GM18502 (cell line): ENCODE measurements around the gene KCNMB1.

Experiments used
- ATAC-seq: cut with Tn5 transposase; IDR thresholded peaks from one replicate; pipeline ENCODE4 v1.9.1; 2021; ENCODE audit warnings: mild to moderate bottlenecking; ENCODE audit not compliant: unreplicated experiment, poor library complexity

The KCNMB1 gene

GRCh38 chr5:170347022-170347567, 42.1 kb downstream of the KCNMB1 start:
- no peak for ATAC-seq

DNA sequence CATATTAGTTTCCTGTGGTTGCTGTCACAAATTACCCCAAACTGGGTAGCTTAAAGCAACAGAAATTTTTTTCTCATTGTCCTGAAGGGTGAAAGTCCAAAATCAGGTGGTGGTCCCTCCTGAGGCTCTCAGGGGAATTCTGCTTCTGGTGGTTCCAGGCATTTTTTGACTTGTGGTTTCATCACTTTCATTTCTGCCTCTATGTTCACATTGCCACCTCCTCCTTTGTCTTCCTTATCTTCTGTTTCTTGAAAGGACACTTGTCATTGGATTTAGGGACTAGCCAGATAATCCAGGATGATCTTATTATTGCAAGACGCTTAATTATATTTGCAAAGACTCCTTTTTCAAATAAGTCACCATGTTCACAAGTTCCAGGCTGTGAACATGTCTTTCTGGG, 43.2 kb downstream of the KCNMB1 start:
- no peak for ATAC-seq

GRCh38 chr5:170343177-170343576, 46.0 kb downstream of the KCNMB1 start:
- no peak for ATAC-seq

DNA sequence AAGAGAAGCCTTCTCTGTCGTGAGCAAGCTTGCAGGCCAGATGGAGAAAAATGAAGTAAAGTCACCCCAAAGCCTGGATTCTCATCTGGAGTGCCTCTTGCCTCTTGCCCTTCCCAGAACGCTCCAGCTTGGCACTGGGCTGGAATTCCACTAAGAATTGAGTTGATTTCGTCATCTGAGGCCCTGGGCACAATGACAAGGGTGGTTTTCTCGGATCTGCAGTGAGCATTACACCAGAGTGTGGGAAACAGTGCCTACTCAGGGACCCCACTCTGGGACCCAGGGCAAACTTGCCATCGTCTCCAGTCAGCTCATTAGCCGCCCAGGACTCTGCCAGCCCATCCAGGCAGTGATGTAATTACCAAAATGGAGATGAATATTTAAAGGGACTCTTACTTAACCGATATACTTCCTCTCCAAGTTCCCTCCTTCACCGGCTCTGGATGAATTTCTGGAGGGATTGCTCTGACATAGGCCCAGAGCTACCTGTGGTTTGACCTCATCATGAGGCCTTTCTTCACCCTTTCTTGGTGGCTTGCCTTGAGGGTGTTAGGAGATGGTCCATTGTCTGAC, 46.9 kb downstream of the KCNMB1 start:
- ATAC-seq, result no peak

DNA sequence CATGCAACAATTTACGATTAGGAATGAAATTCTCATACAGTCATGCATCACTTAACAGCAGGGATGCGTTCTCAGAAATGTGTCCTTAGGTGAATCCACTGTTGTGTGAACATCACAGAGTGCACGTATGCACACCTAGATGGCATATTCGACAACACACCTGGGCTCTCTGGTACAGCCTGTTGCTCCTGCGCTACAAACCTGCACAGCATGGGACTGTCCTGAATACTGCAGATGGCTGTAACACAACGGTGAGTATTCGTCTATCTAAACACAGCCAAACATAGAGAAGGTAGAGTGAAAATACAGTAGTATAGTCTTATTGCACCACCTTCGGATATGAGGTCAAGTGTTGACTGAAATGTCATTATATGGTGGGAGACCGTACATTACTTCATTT, 47.6 kb downstream of the KCNMB1 start:
- no peak for ATAC-seq

DNA sequence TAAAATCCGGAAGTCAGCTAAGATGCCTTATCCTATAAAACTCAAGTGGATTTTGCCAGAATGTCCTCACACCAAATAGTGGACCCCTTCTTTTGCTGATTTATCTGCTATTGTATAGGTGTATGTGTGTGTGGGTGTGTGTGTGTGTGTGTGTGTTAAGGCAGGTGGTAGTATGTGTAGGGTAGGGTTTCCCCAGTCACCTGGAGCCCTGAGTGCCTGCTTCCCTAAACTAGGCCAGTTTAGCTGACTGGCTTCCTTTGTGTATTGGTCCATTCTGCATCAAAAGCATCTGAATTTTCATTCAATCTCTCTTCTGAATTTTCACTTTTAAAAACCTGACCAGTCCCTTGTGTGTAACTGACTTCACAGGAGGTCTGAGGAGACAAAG, 49.4 kb downstream of the KCNMB1 start:
- ATAC-seq, result no peak

- ATAC-seq, result peak; percentile 91
Measured at GRCh38 chr5:170338933-170339779, 50.0 kb downstream of the KCNMB1 start.

GRCh38 chr5:170338291-170338690, 50.9 kb downstream of the KCNMB1 start:
- ATAC-seq, result no peak

GRCh38 chr5:170337045-170337733, 52.0 kb downstream of the KCNMB1 start:
- no peak for ATAC-seq

DNA sequence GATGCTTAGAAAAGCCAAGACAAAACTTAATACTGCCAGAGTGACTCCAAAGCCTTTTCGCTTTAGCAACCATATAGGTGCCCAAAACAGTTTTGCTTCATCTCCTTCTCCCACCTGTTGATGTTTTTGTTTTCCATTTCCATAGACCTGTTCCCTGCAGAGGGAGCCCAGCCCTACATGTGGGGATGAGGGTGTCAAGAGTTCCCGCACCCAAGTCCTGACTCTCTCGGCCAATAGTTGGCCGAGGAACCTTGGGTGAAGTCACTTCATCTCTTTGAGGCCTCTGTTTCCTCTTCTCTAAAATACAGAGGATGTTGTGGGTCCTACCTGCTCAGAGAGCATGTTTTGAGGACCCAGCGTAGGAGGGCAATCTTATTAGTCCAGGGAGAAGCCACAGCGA, 53.1 kb downstream of the KCNMB1 start:
- ATAC-seq, result no peak

- ATAC-seq, result no peak
Measured at GRCh38 chr5:170334626-170335025, 54.5 kb downstream of the KCNMB1 start.

GRCh38 chr5:170333161-170333910, 55.8 kb downstream of the KCNMB1 start:
- ATAC-seq, result peak; percentile 50

DNA sequence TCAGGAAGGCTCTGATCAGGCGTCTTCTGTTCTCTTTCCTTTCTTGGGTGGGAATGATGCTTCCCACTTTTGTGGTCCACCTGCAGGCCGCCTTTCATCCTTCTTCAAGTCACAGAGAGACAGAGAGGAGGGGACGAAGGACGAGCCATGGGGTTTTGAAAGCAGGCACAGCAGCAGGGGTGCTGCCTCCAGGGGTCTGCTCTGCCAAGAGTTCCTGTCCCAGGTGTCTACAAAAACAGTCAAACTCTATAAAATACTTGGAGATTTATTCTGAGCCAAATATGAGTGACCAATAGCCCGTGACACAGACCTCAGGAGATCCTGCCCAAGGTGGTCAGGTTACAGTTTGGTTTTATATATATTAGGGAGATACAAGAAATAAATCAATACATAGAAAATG, 57.1 kb downstream of the KCNMB1 start:
- no peak for ATAC-seq

DNA sequence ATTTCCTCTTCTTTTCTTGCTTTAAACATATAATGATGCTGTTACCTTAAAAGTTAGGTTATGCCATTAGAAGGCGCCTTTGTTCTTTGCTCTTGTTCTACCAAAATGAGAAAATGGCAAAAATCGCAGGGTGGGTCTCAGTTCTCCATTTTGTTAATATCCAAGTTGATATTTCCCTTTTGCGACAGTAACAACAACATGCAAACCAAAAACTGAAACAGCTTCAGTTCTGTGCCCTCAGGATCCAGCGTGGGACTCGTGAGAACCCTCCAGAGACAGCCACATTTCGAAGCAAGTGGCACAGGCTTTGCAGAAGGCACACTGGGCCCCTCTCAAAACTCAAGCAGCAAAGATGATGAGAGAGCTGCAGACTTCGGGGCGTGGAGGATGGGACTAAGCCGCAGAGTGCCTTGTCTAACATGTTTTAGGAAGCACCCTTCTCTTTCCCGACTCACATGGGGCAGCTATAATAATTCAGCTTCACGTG, 58.6 kb downstream of the KCNMB1 start:
- ATAC-seq, result no peak

- ATAC-seq, result no peak
Measured at GRCh38 chr5:170329524-170329923, 59.6 kb downstream of the KCNMB1 start.

GRCh38 chr5:170327829-170328228, 61.3 kb downstream of the KCNMB1 start:
- no peak for ATAC-seq

DNA sequence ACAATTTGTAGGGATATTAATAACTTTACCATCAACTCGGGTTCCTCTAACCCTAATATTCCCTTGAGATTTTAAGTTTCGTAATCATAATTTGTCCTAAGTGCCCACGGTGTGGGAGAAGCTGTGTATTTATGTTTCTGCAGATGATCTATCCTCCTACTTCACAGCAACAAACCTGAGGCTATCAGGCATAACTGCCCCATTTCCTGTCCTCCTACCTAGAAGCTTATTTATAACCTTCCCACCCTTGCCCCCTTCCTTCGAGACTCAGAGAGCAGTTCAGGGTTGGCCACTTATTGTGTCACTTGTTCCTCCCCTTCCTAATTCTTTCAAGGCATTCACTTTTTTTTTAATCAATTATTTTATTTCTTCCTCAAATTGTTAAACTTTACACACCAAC, 62.0 kb downstream of the KCNMB1 start:
- ATAC-seq, result peak; percentile 34
